Measurements from ENCODE around the gene C12orf42. TPM values are rescaled to one million over a fixed set of nuclear protein-coding genes. Genes with fewer than 3 reads are reported as not detected.

Gene C12orf42
- total and polyA plus RNA-seq, 10 of the 15 experiments (the other 5 are each of a cell fraction or from before 2014, with no cell fraction given), result 1.4 to 7.0 (median 2.4) TPM

- TF ChIP-seq CUX1 (IDR thresholded peaks at IDR 0.05; ENCODE audit: insufficient replicate concordance, low read depth, low read length) (no peak), WRNIP1 (IDR thresholded peaks at IDR 0.05; ENCODE audit: borderline replicate concordance, low read depth, low read length) (no peak), MAX (IDR thresholded peaks at IDR 0.05; ENCODE audit: low read depth, low read length) (no peak), NFIC (IDR thresholded peaks at IDR 0.05; ENCODE audit: low read depth, low read length) (no peak), PRDM15 (CRISPR knock-in tag; IDR thresholded peaks at IDR 0.05) (no peak), CREM (IDR thresholded peaks at IDR 0.05; ENCODE audit: low read depth) (no peak), KDM1A (IDR thresholded peaks at IDR 0.05; ENCODE audit: borderline replicate concordance) (no peak), MXI1 (IDR thresholded peaks at IDR 0.05; ENCODE audit: low read depth, low read length) (no peak)
Measured at GRCh38 chr12:103444983-103445382, 50.8 kb downstream of the C12orf42 start (continued).

All from GM12878 (cell line).